KOPT-K1 (cell line): ENCODE data around the gene SND1.

ENCODE experiments used
- H3K27ac ChIP-seq: fragments of 200-600 bp; sonication (generic); 2 replicates; pipeline ENCODE4 v1.5.1; 2016; ENCODE audit warnings: antibody characterized with exemption, mild to moderate bottlenecking, low read depth, low read length; ENCODE audit not compliant: poor library complexity, severe bottlenecking
- H3K36me3 ChIP-seq: fragments of 200-600 bp; sonication (generic); 2 replicates; pipeline ENCODE4 v1.5.1; 2017; ENCODE audit warnings: antibody characterized with exemption, mild to moderate bottlenecking, low read length, moderate library complexity; ENCODE audit not compliant: insufficient read depth
- H3K9me3 ChIP-seq: fragments of 200-600 bp; sonication (generic); 2 replicates; pipeline ENCODE4 v1.5.1; 2017; ENCODE audit warnings: antibody characterized with exemption, low read length, mild to moderate bottlenecking; ENCODE audit not compliant: insufficient read depth, poor library complexity, severe bottlenecking

The SND1 gene

DNA sequence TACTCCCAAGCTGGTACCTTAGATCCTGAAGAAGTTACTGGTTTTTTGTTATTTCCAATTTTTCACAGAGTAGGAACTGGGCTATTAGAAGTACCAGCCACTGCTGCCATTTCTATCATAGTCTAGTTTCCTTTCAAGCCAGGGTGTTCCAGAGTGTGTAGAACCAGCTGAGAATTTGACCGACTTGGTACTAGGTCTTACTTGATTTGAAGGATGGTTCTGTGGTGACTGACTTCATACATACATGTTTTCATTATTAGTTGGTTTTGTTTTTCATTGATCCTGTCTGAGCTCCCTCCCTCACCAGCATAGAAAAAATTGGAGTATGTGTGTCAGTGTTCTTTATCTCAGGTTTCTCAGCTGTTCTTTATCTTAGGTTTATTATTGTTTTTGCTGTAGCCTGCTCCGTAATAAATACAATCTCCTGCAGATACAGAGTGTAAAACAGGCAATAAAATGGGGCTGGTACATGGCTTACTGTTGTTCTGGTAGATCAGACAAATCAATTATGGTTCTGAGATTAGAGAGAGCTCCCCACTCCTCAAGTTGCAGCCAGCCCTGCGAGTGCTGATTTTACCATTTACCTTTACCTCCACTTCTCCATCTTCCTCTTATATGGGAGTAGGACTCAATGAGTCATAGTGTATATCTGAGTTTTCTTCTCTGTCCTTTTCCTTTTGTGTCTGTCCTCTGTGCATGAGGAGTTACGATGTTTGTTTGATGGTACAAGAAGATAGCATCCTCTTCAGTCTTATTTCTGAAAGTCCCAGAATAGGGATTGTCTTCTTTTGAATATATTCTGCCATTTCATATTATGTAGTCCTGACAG lies 256.6 kb downstream of the SND1 start:
- H3K27ac ChIP-seq: no peak overlapping the region
- peaks cover 42% of the 10 kb centered on the region for H3K36me3 ChIP-seq
- no peaks in the 10 kb centered on the region for H3K9me3 ChIP-seq

DNA sequence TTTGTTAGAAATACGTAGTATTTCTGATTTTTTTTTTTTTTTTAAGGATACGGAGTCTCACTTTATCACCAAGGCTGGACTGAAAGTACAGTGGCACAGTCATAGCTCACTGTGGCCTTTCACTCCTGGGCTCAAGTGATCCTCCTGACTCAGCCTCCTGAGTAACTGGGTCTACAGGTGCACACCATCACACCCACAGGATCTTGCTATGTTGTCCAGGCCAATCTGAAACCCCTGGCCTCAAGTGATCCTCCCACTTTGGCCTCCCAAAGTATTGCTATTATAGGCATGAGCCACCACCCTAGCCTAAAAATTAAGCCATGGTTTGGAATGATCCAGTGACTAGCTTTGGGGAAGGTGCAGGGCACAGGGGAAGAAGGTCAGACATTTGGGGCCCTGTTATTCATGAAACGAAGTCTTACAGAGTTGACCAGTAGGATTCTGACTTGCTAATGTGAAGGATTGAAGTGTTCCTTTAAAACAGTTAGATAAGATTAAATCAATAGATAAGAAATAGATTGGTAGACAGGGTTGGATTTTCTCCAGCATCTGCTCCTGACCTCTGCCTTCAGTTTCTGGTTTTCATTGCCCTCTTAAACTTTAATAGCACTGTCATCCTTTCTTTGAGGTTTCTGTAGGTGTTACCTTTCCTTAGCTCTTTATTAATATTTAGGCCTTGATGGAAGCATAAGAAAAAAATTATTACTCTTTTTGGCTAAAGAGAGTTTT lies 257.6 kb downstream of the SND1 start:
- no peak overlapping the region for H3K27ac ChIP-seq
- peaks cover 41% of the 10 kb centered on the region for H3K36me3 ChIP-seq
- no peaks in the 10 kb centered on the region for H3K9me3 ChIP-seq

DNA sequence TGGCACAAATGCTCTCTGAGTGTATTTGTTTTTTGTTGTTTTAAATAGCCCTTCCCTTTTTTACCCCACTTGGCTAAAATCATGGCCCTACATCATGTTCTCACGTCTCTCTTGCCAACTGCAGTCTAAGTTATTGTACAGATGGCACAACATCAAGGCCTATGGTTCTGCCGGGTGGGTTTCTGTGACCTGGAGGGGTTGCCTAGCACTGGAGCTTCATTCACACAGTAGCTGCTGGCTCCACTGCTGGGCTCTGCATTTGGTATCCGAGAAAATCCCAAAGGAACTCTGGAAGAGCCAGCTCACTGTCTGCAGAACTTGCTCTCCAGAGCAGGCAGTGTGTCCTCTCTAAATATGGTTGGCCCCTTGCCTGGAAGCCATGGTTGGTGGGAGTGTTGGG lies 258.7 kb downstream of the SND1 start:
- peaks cover 30% of the 10 kb centered on the region for H3K36me3 ChIP-seq

DNA sequence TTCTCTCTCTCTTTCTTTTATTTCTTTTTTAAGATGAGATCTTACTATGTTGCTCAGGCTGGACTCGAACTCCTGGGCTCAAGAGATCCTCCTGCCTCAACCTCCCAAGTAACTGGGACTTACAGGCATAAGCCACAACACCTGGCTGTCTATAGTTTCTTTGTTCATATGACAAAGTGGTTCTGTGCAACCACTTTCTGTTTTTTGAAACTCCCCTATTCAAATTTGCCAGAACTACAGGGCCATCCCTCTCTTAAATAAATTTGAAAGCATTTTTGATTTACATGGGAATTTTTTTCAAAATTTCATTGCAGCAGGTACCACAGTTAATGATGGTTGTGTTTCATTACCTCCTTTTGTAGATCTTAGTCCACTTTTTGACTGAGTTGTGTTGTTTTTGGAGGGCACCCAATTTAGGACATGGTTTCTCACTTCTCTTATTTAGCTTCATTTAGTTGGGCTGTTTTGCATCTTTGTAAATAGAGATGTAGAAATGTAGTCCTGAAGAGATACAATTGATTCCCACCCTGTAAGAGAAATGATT lies 260.0 kb downstream of the SND1 start:
- Histone ChIP-seq H3K36me3 (peaks cover 21% of the 10 kb centered on the region), H3K27ac (no peak overlapping the region), H3K9me3 (no peaks in the 10 kb centered on the region)

More for the DNA sequence above, 258.7 kb downstream of the SND1 start:
- no peak overlapping the region for H3K27ac ChIP-seq
- H3K9me3 ChIP-seq: no peaks in the 10 kb centered on the region

DNA sequence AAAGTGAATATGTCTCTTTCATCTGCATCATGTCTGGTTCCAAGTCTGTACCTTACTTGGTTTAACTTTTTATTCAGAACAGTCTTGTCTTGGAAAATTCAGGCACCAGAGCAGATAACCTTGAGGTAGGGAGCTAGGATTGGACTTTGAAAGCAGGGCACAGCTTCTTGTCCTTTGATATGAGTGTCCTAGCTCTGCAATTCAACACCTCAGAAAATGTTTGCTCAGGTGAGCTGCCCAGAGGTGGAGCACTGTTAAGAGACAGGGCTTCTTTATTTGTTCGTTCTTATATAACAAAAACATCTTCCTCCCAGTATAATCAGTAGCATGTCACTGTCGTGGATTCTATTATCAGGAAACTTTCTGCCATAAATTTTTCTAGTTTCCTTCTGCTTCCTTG lies 260.9 kb downstream of the SND1 start:
- Histone ChIP-seq H3K36me3 (peaks cover 16% of the 10 kb centered on the region; the same call in 1 of the 2 replicates), H3K9me3 (no peaks in the 10 kb centered on the region), H3K27ac (no peak overlapping the region)

DNA sequence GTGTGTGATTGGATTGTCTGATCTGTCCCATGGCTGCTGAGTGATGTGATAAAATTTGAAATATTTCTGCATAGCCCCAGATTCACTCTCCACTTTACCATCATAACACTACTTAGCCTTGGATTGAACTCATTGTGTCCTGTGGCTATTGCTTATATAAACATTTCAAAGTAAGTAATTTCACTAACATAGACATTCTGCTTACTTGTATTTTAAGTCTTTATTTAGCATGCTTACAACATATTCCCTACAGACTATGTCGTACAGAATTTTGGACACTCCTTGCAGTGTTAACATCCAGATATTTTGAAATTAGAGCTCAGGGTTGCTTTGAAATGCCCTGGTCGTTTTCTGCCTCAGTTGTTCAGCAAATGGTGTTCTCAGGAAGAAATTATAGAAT lies 261.7 kb downstream of the SND1 start:
- Histone ChIP-seq H3K36me3 (peaks cover 16% of the 10 kb centered on the region; the same call in 1 of the 2 replicates), H3K9me3 (no peaks in the 10 kb centered on the region), H3K27ac (no peak overlapping the region)

DNA sequence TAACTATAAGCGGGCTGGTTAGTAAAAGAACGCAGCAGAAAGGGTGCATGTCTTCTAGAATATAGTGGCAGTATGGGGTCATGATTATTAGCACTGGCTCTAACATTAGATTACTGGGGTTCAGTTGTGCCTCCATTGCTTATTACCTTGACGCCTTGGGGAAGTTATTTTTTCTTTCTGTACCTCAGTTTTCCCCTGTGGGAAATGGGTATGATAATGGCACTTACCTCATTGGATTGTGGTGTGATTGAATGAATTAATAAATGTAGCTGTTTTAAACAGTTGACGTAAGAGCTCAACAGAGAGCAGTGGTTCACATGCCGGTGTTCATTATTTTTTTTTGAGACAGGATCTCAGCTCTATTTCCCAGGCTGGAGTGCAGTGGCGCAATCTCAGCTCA lies 262.7 kb downstream of the SND1 start:
- Histone ChIP-seq H3K27ac (no peak overlapping the region), H3K36me3 (peaks cover 13% of the 10 kb centered on the region; the same call in 1 of the 2 replicates), H3K9me3 (no peaks in the 10 kb centered on the region)

DNA sequence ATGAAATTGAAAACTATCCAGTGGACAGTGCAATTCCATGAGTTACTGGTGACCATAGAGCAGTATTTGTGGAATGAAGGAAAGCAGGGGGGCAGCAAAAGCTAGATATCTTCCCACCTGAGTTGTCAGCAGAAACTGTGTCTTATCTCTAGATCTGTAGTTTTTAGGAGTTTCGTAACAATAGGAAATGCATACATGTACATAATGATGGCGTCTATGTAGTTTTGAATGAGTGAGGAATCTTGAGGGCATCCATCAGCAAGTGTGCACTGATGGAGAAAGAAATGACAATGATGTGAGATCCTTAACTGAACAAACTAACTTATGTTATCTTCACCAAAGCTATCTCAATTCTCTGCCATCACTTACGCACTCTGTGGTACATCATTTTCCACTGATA lies 264.7 kb downstream of the SND1 start:
- Histone ChIP-seq H3K27ac (no peak overlapping the region), H3K9me3 (no peaks in the 10 kb centered on the region), H3K36me3 (0 out of 2 replicates have a peak, but pooled peaks cover 3% of the 10 kb centered on the region)

DNA sequence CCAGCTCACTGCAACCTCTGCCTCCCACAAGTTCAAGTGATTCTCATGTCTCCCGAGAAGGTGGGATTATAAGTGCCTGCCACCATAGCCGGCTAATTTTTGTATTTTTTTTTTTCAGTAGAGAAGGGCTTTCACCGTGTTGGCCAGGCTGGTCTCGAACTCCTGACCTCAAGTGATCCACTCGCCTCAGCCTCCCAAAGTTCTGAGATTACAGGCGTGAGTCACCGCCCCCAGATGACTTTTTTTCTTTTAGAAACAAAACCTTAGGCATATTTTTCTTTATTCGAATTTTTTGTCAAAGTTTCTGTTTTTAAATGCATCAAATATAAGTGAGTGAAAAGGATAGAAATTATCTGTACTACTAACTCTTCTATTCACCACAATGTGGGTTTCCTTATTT lies 266.1 kb downstream of the SND1 start:
- Histone ChIP-seq H3K9me3 (no peaks in the 10 kb centered on the region), H3K36me3 (0 out of 2 replicates have a peak, but pooled peaks cover 3% of the 10 kb centered on the region), H3K27ac (no peak overlapping the region)

DNA sequence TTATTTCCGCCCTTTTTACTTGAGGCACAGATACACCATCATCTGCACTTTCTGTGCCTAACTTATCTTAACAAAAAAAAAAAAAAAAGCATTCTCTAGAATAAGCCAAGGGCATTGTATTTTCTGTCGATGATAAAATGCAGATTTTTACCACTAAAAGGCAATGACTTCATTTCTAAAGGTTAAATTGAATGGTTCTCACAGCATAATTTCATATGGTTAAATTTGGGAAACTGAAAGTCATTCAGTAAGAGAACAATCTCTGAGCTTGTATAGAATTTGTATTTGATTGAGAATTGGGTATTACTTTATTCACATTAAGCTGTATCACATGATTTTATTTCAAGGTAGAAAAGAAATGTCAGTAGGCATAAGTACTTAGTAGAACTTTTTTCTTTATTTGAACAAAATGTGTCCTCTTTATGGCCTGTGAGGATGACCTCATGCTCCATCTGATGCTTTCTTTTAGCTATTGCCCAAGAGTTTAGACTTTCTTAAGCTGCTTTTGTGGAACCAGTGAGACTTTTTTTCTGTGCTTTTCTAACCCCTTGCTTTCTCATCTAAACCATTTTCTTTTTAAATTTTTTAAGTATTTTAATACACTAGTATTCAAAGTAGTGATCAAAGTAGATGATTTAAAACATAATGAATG lies 268.9 kb downstream of the SND1 start:
- Histone ChIP-seq H3K9me3 (no peaks in the 10 kb centered on the region), H3K36me3 (no peaks in the 10 kb centered on the region)

DNA sequence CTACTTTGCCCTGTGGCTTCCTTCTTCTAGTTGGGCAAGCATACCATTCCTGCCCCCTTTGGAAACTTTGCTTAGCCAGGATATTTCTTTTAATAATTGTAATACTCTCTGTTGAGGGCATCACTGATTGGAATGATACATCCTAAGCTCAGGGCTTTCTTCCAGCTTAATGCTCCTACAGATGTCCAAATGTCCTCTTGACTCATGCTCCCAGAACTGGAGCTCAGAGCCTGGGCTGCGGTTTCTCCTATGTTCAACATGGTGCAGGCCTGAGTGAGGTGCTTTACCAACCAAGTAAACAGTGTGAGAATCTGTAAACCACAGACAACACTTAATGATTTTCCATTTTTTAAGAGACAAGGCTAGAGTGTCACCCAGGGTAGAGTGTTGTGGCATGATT lies 270.7 kb downstream of the SND1 start:
- no peaks in the 10 kb centered on the region for H3K9me3 ChIP-seq
- no peaks in the 10 kb centered on the region for H3K36me3 ChIP-seq
- H3K27ac ChIP-seq: no peak overlapping the region

More for the DNA sequence above, 268.9 kb downstream of the SND1 start:
- H3K27ac ChIP-seq: no peak overlapping the region

DNA sequence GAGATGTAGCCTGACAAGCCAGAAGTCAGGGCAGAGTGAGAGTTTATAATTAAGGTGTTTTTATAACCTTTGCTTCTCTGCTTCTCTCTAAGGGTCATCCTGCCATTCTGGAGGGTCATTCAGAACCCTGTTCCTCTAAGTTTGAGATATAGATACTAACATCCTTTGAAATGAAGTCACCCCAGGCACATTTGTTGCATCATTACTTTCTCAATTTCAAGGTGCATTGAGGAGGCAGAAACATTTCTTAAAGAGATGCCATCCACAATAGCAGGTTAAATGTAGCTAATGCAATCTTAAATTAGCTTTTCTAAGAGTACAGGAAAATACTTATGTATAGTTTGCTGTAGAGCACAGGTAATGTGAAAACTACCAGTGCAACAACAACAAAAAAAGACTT lies 272.9 kb downstream of the SND1 start:
- Histone ChIP-seq H3K9me3 (no peaks in the 10 kb centered on the region), H3K36me3 (peaks cover 12% of the 10 kb centered on the region), H3K27ac (no peak overlapping the region)

DNA sequence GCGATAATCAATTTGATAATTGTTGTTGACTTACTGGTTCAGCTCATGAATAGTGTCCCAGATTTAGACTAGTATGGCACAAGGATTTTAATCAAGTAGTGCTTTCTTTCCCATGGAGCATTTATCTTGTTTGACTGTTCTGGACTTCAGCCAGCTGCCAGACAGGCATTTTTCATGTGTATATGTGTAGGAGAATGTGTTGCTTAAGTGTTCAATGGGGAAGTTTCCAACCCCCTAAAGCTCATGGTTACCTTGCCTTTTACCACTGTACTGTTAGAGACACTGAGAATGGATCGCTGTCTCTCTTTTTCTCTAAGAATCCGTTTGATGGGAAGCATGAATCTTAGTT lies 275.3 kb downstream of the SND1 start:
- Histone ChIP-seq H3K36me3 (peaks cover 36% of the 10 kb centered on the region), H3K27ac (no peak overlapping the region), H3K9me3 (no peaks in the 10 kb centered on the region)

DNA sequence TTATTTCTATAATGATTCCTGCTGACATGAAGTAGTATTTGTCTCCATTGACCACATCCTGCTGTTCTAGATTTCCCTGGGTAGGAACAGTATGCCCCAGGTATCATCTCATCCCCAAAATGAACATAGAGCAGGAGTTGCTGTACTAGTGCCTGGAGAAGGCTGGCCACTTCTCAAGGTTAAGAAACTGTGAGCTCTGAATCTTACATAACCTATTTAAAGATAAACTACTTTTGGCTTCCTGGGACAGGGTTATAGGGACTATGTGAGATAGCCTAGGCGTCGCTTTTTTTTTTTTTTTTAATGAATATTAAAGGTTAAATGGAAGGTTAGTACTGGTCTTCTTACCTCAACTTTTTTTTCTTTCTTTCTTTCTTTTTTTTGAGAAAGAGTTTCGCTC lies 276.2 kb downstream of the SND1 start:
- Histone ChIP-seq H3K36me3 (peaks cover 45% of the 10 kb centered on the region), H3K27ac (no peak overlapping the region), H3K9me3 (no peaks in the 10 kb centered on the region)

DNA sequence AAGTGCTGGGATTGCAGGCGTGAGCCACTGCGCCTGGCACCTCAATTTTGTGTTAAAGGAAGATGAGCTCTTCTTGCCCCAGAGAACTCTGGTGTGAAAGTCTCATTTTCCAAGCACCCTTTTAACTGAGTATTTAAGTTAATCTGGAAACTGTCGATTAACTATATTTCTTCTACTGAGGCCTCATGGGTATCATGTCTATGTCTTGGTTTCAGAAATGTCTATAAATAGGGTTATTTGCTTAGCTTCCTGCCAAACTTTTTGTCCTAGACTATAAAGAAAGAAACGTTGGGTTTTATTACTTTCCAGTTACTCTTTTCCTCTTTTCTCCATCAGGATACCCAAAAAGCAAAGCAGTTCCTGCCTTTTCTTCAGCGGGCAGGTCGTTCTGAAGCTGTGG lies 276.9 kb downstream of the SND1 start:
- no peaks in the 10 kb centered on the region for H3K9me3 ChIP-seq
- no peak overlapping the region for H3K27ac ChIP-seq

More for the DNA sequence above, 276.9 kb downstream of the SND1 start:
- peaks cover 52% of the 10 kb centered on the region for H3K36me3 ChIP-seq
